ENCODE measurements around the gene ADARB2. TPM values are rescaled to one million over a fixed set of nuclear protein-coding genes. Genes with fewer than 3 reads are reported as not detected.

The ADARB2 gene
- total RNA-seq, 4 donors from 2014 or later: 0.32 to 1.6 (median 0.80) TPM

DNA sequence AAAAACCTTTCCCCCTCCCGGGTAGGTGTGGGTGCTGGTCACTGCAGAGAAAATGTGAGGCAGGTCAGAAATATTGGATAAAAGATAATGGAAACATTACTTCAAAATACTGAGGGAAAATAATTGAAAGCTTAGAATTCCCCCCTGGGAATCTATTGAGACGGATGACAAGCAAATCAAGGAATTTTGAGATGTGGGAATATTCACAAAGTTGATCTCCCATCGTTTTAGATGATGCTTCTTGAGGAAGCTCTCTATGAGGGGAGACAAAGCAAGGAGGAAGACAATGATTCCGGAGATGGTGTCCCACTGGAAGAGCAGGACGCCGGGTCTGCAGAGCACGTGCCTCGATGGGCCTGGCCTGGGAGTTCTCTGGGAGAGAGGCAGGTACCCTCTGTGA lies 470.2 kb downstream of the ADARB2 start:
- no peaks in the 10 kb centered on the region for H3K36me3 ChIP-seq
- 87% methylated on average over 8 of the region's 8 CpGs for WGBS

DNA sequence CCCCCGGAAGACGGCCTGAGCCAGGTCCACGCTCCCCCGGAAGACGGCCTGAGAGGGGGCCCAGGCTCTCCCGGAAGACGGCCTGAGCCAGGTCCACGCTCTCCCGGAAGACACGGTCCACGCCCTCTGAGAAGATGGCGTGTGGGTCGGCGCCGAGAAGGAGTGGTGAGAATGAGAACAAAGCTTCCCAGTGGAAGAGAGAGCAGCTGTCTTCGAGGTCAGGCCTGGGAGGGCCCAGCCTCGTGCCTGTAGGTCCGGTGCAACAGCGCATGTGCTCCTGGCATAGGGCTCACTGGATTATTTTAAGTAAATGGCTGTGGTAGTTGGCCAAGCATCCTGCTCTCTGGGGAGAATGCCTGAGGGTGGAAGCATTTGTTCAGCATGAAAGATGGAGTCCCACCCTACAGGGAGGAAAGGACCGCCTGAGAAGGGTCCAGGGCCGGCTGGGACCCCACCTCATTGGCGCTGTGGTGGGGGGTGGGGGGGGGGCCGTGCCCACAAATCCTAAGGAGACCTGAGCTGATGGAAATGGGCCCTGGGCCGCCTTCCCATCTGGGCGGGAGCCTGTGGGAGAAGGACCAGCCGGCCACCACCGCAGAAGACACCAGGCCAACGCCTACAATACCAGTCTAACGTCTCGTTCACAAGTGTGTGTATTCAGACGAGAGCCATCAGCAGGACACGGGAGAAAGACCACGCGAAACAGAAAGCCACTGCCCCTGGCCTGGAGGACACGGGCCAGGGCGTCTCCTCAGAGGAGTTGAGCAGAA lies 471.1 kb downstream of the ADARB2 start:
- H3K27ac ChIP-seq: no peak overlapping the region
- TF ChIP-seq EP300 (IDR thresholded peaks at IDR 0.05) (no peak), POLR2A (IDR thresholded peaks at IDR 0.05) (no peak), POLR2AphosphoS5 (IDR thresholded peaks at IDR 0.05) (no peak)
- TF ChIP-seq, protein P1, sequence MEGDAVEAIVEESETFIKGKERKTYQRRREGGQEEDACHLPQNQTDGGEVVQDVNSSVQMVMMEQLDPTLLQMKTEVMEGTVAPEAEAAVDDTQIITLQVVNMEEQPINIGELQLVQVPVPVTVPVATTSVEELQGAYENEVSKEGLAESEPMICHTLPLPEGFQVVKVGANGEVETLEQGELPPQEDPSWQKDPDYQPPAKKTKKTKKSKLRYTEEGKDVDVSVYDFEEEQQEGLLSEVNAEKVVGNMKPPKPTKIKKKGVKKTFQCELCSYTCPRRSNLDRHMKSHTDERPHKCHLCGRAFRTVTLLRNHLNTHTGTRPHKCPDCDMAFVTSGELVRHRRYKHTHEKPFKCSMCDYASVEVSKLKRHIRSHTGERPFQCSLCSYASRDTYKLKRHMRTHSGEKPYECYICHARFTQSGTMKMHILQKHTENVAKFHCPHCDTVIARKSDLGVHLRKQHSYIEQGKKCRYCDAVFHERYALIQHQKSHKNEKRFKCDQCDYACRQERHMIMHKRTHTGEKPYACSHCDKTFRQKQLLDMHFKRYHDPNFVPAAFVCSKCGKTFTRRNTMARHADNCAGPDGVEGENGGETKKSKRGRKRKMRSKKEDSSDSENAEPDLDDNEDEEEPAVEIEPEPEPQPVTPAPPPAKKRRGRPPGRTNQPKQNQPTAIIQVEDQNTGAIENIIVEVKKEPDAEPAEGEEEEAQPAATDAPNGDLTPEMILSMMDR (IDR thresholded peaks at IDR 0.05): no peak
- no peak overlapping the region for H3K4me3 ChIP-seq
- no peaks in the 10 kb centered on the region for H3K36me3 ChIP-seq
- H3K27me3 ChIP-seq: no peaks in the 10 kb centered on the region
- 95% methylated on average over 29 of the region's 36 CpGs for WGBS
- DNase-seq (ENCODE audit: low spot score in 2 of 2): no peak
- H3K9me3 ChIP-seq: no peaks in the 10 kb centered on the region
- H3K4me1 ChIP-seq: no peaks in the 10 kb centered on the region

More for the DNA sequence above, 470.2 kb downstream of the ADARB2 start:
- H3K4me1 ChIP-seq: no peaks in the 10 kb centered on the region
- H3K27ac ChIP-seq: no peak overlapping the region
- H3K4me3 ChIP-seq: no peak overlapping the region
- TF ChIP-seq, protein P1 (IDR thresholded peaks at IDR 0.05): no peak
- TF ChIP-seq POLR2AphosphoS5 (IDR thresholded peaks at IDR 0.05) (no peak), EP300 (IDR thresholded peaks at IDR 0.05) (no peak), POLR2A (IDR thresholded peaks at IDR 0.05) (no peak)
- DNase-seq (ENCODE audit: low spot score in 2 of 2): no peak
- H3K27me3 ChIP-seq: no peaks in the 10 kb centered on the region
- H3K9me3 ChIP-seq: no peaks in the 10 kb centered on the region

DNA sequence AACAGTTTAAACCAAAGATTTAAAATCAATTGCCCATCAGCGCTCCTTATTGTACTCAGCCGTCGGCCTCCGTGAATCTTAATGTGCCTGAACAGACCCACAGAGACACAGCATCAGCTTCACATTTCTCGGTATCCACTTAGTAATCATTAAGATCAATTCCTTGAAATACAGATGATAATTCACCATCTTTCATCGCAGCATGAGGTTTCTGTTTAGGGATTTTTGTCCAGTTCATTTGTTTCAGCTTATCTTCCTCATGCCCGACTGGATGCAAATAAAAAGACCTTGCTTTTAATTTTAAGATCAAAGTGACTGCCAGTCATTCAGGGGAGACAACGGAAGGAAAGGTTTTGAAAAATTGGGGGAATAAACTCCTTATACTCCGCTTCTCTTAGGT lies 473.3 kb downstream of the ADARB2 start:
- TF ChIP-seq POLR2AphosphoS5 (IDR thresholded peaks at IDR 0.05) (no peak), EP300 (IDR thresholded peaks at IDR 0.05) (no peak), POLR2A (IDR thresholded peaks at IDR 0.05) (no peak)
- TF ChIP-seq, protein P1 (IDR thresholded peaks at IDR 0.05): no peak
- H3K27ac ChIP-seq: no peak overlapping the region
- WGBS: 75% methylated on average over 9 of the region's 9 CpGs

DNA sequence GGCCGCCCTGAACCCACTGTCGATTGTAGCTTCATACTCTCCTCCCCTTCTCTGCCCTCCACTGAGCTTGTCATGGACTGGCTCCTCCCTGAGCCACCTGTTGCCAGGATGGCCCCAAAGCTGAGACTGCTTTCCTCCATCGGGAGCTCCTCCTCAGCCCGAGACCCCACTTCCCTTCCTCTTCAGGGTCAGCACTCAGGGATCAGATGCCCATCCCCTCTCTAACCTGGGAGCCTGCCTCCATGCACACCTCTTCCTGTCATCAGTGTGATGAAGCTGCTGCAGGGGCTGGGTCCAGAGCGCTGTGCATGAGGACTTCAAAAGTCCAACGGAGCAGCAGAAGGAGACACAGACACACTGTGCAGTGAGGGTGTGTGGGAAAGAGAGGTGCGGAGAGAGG lies 480.1 kb downstream of the ADARB2 start:
- no peak for TF ChIP-seq POLR2A (IDR thresholded peaks at IDR 0.05)
- no peak for TF ChIP-seq EP300 (IDR thresholded peaks at IDR 0.05)
- Histone ChIP-seq H3K4me3 (no peak overlapping the region), H3K4me1 (no peaks in the 10 kb centered on the region), H3K9me3 (no peaks in the 10 kb centered on the region), H3K27ac (no peak overlapping the region), H3K36me3 (no peaks in the 10 kb centered on the region), H3K27me3 (peaks cover 12% of the 10 kb centered on the region)
- WGBS: 79% methylated on average over 7 of the region's 7 CpGs
- DNase-seq (ENCODE audit: low spot score in 2 of 2): no peak

More for the DNA sequence above, 473.3 kb downstream of the ADARB2 start:
- no peaks in the 10 kb centered on the region for H3K9me3 ChIP-seq
- H3K4me1 ChIP-seq: no peaks in the 10 kb centered on the region
- H3K27me3 ChIP-seq: no peaks in the 10 kb centered on the region
- H3K4me3 ChIP-seq: no peak overlapping the region
- DNase-seq (ENCODE audit: low spot score in 2 of 2): no peak
- H3K36me3 ChIP-seq: no peaks in the 10 kb centered on the region

DNA sequence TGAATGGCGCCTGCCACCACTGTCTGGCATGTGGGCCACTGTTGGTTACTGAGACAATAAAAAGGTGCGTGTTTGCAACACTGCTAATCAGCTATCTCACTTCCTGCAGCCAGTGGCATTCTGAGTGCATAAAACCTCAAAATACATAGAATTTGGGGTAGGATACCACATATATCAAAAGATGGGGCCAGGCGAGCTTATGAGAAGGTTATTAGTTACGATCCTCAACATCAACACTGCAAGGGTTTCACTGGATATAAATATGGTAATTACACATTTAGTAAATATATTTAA lies 480.9 kb downstream of the ADARB2 start:
- TF ChIP-seq EP300 (IDR thresholded peaks at IDR 0.05): no peak
- TF ChIP-seq, protein P1 (IDR thresholded peaks at IDR 0.05): no peak
- no peak for TF ChIP-seq POLR2A (IDR thresholded peaks at IDR 0.05)
- TF ChIP-seq POLR2AphosphoS5 (IDR thresholded peaks at IDR 0.05): no peak
- Histone ChIP-seq H3K9me3 (no peaks in the 10 kb centered on the region), H3K27ac (no peak overlapping the region), H3K36me3 (no peaks in the 10 kb centered on the region), H3K4me3 (no peak overlapping the region), H3K27me3 (peaks cover 12% of the 10 kb centered on the region), H3K4me1 (no peaks in the 10 kb centered on the region)
- no peak for DNase-seq (ENCODE audit: low spot score in 2 of 2)
- WGBS: 85% methylated on average over 4 of the region's 4 CpGs

Data from suprapubic skin (tissue), 4 donors.